ENCODE data around the gene SIL1. TPM values are rescaled to one million over a fixed set of nuclear protein-coding genes. Genes with fewer than 3 reads are reported as not detected.
A peak's percentile ranks its signal among the peaks of the same experiment; 100 is the strongest.
"Not testable (repeated sequence)": the region's sequence is repeated elsewhere in the genome, so short reads cannot be mapped to it uniquely, and the experiment has no call there.

The SIL1 gene
- polyA plus RNA-seq, 4 donors: 47.9 to 58.9 (median 52.1) TPM

DNA sequence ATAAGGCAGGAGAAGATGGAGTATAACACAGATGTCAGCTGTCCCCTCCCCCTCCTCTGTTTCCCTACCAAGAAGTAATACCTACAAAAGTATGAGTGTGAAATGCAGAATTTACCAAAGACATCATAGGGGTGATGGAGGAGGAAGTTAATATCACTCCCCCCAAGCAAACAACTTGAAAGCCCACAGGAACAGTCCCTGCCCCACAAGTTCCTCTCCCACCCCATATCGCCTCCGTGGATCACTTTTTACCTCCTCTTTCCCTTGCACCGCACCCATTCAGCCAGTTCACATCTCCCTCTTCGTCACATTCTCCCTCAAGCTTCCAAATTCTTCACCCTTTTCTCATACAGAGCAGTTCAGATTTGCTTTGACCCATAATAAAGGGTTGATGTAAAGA, 7.0 kb upstream of the SIL1 start:
- no peak for DNase-seq (ENCODE audit: low read depth in 4 of 4, low spot score in 3 of 4)

DNA sequence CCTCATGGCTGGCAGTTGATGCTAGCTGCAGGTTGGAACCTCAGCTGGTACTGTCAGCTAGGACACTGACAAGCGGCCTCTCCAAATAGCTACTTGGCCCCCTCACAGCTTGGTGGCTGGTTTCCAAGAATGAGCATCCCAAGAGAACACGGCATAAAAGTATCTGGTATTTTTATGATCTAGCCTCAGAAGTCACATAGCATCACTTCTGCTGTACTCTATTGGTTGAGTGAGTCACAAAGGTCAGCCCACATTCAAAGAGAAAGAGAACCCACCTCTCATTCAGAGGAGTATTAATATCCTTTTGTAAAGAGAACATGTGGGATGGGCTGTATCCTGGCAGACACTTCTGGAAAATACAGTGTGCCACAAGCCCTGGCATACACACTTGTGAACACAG, 6.0 kb upstream of the SIL1 start:
- DNase-seq (ENCODE audit: low read depth in 4 of 4, low spot score in 3 of 4): no peak

DNA sequence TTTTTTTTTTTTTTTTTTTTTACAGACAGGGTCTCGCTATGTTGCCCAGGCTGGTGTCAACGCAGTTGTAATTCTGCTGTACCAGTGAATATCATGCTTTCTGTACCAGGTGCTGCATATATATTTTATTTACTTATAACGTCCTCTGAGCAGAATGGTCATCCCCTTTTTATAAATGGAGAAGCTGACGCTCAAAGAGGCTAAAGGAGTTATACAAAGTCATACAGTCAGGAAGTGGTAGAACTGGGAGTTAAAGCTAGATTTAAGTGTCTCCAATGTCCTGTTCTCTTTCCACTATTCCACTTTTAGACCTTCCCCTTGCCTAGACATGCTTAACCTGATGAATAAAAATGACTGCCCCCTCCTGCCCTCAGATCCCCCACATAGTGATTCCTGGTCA, 1.2 kb upstream of the SIL1 start:
- no peak for DNase-seq (ENCODE audit: low read depth in 4 of 4, low spot score in 3 of 4)

DNA sequence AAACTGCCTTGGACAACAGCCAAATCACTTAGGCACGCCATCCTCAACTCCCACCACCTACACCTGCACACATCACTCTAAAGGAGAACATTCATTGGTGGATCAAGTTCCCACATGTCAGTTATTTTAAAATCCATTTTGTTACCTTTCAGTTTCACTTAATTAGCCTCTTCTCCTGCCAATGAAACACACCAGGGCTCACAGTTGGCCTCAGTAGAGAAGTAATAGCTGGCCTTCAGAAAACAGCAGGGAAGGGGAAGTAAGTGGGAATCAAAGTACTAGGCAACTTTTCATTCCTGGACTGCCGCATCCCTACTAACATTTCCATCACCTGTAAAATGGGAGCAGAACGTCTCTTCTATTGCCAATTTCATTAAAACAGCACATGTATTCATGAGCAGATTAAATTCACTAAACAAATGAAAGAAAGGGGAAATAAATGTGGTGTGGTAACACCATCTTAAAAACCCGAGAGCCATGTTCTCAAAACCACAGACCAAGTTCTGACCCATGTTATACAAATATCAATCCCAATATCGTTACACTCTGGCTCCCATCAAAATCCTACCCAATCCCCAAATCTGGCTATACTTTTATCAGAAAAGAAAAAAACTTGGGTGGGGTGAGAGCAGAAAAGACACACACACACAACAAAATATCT, 1.7 kb downstream of the SIL1 start:
- DNase-seq (ENCODE audit: low read depth in 4 of 4, low spot score in 3 of 4): no peak

DNA sequence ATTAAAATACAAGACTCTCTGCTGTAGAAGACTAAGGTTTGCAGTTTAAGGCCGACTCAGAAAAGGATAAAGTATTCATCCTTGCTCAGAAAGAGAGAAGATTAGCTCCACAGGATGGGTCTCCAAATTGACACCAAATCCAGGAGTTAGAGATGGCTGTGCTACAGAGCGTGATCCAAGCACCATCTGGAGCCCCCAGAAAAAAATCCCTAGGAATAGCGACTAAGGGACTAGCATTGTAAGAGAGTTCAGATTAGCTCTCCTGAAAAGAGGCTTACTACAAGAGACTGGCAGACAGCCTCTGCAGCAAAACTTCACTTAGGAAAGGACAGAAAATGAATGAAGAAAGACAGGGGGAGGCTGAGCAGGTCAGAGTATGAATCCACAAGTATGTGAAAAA, 3.7 kb downstream of the SIL1 start:
- DNase-seq (ENCODE audit: low read depth in 4 of 4, low spot score in 3 of 4): no peak

DNA sequence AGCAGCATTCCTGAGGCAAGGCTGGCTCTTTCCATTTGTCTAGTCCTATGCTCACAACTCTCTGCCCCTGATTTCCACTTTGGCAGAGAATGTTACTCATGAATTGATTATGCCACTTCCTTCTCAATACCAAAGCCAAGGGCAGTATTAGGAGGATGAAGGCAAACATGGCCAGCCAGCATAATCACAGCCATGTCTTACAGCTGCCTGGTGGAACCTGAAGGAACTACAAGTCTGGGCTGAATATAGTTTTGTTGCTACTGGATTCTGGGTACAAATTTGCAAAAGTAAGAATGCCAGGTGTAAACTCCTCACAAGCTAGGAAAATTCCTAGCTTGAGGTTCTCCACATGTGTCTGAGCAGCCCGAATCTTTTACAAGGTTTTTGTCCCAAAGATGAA, 4.2 kb downstream of the SIL1 start:
- DNase-seq (ENCODE audit: low read depth in 4 of 4, low spot score in 3 of 4): no peak

DNA sequence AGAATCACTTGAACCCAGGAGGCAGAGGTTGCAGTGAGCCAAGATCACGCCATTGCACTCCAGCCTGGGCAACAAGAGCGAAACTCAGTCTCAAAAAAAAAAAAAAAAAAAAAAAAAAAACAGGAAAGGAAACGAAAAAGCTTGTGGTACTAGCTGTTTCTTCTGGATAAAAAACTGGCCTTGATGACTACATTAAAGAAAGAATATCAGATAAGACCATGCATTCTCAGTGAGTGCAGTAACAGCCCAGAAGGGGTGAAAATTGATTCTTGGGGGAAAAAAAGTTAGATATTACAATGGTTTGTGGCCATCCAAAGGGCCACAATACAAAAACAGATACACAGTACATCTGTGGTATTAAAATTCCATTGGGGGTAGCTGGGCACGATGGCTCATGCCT, 5.3 kb downstream of the SIL1 start:
- not testable (repeated sequence) for DNase-seq (ENCODE audit: low read depth in 4 of 4, low spot score in 3 of 4)

DNA sequence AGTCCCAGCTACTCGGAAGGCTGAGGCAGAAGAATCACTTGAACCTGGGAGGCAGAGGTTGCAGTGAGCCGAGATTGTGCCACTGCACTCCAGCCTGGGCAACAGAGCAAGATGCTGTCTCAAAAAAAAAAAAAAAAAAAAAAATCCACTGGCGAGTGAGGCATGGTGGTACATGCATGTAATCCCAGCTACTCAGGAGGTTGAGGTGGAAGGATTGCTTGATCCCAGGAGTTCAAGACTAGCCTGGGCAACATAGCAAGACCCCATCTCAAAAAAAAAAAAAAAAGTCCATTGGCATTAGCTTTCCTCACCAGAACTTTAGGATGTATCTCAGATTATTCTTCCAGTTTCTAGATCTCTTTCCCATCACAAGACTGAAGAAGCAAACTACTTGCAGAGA, 6.2 kb downstream of the SIL1 start:
- DNase-seq (ENCODE audit: low read depth in 4 of 4, low spot score in 3 of 4): not testable (repeated sequence)

DNA sequence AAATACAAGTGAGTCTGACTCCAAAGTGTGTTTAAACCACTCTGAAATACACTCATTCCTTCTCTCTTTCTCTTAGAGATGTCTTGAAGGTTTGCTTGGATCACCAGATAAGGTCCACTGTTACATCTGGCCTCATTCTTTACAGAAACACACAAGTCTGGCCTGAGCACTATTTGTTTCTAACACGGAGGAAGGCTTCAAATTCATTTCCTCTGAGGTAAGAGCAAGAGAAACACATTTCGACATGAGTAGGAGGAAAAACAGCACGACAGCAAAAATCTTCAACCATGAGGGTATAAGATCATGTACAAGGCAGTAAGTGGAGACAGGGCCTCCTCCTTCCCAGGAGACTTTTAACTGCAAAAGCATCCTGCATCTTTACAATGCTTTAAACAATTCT, 8.0 kb downstream of the SIL1 start:
- no peak for DNase-seq (ENCODE audit: low read depth in 4 of 4, low spot score in 3 of 4)

DNA sequence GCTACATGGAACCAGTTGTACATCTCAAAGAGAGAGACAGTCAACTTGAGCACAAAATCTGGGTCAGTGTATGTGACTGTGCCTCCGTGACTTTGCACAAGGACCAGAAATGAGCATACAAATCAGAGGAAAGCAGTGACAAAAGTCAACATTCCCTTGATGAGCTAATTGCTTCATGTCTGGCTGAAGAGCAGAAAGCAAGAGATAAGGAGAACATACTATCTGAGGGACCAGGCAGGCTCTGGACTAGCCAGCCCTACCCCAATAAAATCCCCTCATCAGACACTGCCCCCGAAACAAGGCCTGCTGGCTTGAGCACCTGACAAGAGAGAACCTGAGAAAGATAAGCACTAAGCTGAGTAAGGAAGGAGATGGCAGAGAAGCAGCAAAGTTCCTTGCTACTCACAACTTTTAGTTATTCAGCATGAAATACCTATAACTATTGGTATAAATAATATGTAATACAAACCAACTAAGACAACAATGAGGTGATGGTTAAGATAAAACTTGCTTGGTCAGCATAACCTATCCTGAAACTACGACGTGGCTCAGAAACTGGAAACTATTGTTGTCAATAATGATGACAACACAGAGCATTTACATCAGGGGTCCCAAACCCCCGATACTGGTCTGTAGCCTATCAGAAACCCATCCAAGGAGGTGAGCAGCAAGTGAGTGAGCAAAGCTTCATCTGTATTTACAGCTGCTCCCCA, 9.5 kb downstream of the SIL1 start:
- DNase-seq (ENCODE audit: low read depth in 4 of 4, low spot score in 3 of 4): no peak

DNA sequence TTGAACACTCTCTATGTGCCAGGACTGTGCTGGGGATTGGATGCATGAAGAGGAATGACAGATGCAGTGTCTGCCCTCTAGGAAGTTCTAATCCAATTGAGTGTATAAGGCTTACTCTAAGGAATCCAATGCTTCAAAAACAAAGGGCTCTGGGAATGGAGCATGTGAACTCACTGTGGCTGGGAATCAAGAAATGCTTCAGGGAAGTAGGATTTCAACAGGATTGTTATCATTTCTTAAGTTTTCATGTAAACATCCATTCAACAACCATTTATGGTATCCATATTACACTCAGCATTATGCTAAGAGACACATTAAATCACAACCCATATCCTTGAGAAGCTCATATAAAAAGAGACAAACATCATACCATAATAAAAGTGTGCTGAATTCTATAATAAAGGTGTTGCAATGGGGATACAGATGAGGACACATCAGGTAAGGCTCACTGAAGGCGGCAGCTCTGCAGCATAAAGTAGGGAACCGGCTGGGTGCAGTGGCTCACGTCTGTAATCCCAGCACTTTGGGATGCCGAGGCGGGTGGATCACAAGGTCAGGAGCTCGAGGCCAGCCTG, 11.3 kb downstream of the SIL1 start:
- no peak for DNase-seq (ENCODE audit: low read depth in 4 of 4, low spot score in 3 of 4)

DNA sequence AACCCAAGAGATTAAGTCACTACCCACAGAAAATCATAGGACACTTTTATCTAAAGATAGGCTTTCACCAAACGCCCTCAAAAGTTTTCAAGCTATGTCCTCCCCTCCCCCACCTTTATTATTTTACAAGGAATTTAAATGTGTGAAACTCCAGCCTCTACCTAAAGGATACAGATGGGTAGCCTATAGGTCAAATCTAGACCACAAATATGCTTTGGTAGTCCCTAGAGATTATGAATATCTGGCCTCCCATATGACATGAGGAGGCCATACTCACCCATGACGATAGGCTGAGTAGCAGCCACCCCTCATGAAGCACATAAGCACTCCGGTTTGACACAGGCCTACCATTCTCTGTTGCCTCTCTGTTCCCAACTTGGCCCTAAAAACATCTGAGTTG, 11.9 kb downstream of the SIL1 start:
- no peak for DNase-seq (ENCODE audit: low read depth in 4 of 4, low spot score in 3 of 4)

DNA sequence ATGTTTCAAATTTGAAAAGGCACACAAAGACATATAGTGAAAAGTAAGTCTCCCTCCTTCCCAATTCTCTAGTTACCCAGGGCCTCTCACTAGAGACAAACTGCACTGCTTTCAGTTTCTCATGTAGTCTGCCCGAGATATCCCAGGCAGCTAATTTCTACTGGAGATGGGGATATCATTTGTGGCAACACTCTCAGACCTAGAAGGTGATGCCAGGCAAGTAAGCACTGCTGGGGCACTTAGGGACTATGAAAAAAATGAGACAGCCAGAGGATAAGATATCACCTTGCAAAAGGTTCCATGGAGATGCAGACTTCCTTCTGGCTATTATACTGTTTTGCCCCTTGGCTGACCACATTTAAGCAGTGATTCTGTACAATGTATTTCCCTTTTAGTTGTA, 12.6 kb downstream of the SIL1 start:
- no peak for DNase-seq (ENCODE audit: low read depth in 4 of 4, low spot score in 3 of 4)

DNA sequence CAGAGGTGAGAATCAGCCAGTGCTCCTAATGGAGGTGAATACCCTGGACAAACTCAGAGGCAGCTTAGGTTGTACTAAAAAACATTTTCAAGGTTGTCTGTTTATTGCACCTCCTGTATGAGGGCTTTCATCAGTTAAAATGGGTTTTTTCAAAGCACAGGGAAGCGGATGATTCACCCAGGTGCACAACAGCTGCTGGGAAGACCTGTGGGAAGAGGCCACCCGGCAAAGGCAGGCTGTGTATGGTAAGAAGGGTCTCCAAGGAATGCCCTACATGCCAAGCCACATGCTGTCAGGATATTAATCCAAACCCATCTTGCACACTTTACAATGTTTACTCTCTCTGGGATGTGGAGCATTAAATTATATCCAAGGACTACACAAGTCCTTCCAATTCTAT, 14.7 kb downstream of the SIL1 start:
- no peak for DNase-seq (ENCODE audit: low read depth in 4 of 4, low spot score in 3 of 4)

DNA sequence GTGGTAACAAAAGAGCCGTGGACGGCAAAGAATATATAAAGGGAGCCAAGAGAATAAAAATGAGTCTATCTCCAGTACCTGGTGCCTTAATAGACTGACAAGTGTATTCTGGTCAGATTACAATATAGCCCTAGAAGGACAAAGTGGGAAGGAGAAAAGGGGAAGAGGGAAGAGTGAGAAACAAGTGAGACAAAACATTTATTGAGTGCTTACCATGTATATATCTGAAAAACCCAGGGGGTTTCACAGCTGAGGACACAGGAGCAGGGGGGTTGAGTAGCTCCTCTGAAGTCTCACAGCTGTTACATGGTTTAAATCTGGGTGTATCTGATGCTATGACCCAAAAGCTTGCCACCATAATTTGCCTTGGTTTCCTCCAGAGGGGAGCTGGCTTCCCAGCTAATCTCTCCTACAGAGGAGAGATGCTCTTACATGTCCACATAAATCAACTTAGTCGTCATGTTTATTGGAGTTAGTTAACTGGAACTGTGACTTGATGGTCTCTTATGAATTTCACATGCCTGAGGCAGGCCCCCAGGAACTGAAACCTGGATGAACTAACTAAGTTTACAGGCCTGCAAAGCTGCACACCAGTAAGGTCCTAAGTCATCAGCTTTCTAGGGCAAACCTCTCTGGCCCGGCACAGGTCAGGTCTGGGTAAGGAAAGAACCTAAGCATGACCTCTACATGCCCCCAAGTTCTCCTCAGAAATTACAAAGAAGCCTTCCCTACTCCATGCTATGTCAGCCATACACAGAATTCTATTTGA, 15.5 kb downstream of the SIL1 start:
- DNase-seq (ENCODE audit: low read depth in 4 of 4, low spot score in 3 of 4): no peak

DNA sequence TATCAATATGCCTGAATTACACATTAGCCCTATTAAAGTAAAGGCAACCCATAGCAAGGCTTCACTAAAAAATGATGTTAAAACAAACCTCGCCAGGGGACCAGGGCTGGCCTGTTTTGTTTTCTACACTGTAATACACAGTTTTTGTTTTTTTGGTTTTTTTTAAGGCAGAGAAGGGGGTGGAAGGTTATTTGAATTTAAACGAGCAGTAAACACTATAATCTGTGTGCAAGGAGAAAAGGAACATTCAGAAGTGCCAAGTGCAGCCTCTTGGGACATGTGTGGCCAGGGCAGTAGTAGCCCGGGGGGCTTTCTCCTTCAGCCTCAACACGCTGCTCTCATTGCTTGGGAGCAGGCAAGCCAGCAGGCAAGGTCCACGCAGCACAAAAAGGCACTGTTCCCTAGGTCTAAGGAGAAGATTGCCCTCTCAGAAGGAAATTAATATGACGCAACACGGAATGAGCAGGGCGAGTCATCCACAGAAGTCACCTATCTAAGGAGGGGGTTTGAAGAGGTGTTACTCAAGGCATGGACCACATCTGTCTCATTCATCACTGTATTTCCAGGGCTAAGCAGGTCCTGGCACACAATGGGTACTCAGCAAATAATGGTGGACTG, 16.2 kb downstream of the SIL1 start:
- no peak for DNase-seq (ENCODE audit: low read depth in 4 of 4, low spot score in 3 of 4)

DNA sequence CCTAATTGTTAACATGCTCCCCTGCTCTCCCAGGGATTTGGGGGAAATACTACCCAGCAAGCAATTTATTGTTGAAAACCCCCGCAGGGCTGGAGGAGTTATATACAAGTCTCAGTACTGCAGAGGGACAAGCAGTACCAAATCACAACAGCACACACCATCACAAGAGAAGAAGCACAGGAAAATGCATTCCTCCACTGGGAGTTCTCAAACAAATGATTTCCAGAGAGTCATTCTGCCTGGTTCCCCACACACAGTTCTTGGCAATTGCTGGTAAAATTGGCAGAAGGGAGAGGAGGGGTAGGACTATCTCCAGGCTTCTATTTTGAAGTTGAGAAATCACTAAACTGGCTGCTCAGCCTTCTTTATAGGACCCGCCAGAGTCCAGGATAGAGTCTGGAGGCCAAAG, 16.8 kb downstream of the SIL1 start:
- DNase-seq (ENCODE audit: low read depth in 4 of 4, low spot score in 3 of 4): no peak

DNA sequence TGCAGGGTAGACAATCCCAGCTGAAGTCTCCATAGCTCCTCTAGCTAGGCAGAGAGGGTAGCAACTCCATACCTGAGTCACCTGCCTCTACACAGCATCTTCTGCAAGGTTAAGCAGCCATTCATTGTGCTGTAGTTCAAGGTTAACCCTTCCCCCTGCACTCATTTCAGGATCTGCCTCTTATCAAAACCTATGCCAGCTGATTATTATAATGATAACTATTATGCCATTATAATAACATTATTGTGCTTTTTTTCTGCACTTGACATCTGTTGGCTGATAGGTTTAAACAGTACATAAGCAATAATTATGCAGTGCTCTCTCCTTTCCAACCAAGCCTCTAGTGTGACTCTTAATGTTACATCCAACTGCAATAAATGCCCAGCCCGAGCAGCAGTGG, 17.3 kb downstream of the SIL1 start:
- no peak for DNase-seq (ENCODE audit: low read depth in 4 of 4, low spot score in 3 of 4)

DNA sequence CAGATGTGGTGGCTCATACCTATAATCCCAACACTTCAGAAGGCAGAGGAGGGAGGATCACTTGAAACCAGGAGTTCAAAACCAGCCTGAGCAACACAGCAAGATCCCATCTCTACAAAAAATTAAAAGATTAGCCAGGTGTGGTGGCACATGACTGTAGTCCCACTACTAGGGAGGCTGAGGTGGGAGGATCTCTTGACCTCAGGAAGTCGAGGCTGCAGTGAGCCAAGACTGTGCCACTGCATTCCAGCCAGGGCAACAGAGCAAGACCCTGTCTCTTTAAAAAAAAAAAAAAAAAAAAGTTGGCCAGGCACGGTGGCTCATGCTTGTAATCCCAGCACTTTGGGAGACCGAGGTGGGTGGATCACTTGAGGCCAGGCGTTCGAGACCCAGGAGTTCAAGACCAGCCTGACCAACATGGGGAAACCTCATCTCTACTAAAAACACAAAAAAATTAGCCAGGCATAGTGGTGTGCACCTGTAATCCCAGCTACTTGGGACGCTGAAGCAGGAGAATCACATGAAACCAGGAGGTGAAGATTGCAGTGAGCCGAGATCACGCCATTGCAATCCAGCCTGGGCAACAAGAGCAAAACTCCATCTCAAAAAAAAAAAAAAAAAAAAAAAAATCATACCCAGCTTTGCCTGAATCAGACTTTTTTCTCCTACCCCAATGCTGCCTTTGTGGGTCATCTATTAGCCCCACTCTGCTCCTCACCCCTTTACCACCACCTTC, 18.2 kb downstream of the SIL1 start:
- DNase-seq (ENCODE audit: low read depth in 4 of 4, low spot score in 3 of 4): not testable (repeated sequence)

DNA sequence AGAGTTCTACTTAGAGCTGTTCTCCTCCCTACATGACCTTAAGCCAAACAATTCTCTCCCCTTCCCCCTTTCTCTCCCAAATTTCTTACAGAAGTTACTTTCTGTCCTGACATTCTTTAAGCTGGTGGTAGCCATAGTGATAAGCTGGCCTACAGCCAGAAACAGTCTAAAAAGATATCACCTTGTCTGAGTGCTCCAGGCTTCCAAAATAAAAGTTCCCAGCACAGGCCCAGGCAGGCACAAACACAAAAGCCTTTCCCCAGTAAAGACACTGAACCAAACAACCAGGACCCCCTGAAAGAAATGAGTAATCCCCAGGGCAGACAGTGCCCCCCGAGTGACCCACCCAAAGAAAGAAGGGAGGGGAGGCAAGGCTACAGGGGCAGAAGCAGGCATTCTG, 19.2 kb downstream of the SIL1 start:
- DNase-seq (ENCODE audit: low read depth in 4 of 4, low spot score in 3 of 4): peak; percentile 58 to 74 (median 64)

DNA sequence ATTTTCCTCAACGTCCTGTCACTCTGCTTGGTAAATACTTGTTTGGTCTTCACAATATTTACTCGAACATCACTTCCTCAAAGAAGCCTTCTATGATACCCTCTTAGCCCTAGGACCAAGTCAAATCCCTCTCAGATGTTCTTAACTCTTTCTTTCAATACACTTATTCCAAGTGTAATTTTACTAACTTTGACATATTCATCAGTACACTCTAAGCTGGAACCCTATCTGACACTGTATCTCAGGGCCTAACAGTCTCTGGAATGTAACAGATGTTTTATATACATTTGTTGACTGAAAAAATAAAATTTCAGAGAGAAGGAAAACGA, 19.6 kb downstream of the SIL1 start:
- DNase-seq (ENCODE audit: low read depth in 4 of 4, low spot score in 3 of 4): no peak
